ENCODE measurements around the gene CCDC47. TPM values are rescaled to one million over a fixed set of nuclear protein-coding genes. Genes with fewer than 3 reads are reported as not detected.

The CCDC47 gene
- total and polyA plus RNA-seq, 2 donors from 2014 or later, result 50.9 to 83.1 TPM

DNA sequence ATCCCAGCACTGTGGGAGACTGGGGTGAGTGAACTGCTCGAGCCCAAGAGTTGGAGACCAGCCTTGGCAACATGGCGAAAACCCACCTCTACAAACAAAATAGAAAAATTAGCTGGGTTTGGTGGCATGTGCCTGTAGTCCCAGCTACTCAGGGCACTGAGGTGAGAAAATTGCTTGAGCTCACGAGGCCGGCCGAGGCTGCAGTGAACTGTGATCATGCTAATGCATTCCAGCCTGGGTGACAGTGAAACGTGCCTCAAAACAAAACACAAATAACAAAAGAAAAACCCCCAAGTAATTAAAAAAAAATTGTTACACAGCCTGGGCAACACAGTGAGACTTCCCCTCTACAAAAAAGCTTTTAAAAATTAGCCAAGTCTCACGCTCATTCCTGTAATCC, 5.0 kb downstream of the CCDC47 start:
- Histone ChIP-seq H3K27ac (ENCODE audit: low read depth in 2 of 2, low read length in 2 of 2) (no peak overlapping the region), H3K36me3 (ENCODE audit: control insufficient read depth in 2 of 3, insufficient read depth in 3 of 3, low read length in 3 of 3) (peaks cover 0 to 12% (median 5%) of the 10 kb centered on the region in 3 donors), H3K27me3 (ENCODE audit: control insufficient read depth, insufficient read depth, low read length) (no peaks in the 10 kb centered on the region), H3K4me3 (ENCODE audit: low read length in 3 of 3) (no peak overlapping the region), H3K4me1 (ENCODE audit: control insufficient read depth in 2 of 3, insufficient read depth in 2 of 3, low read depth in 1 of 3, low read length in 3 of 3) (peaks cover 0 to 4% (median 3%) of the 10 kb centered on the region in 3 donors), H3K9me3 (ENCODE audit: control insufficient read depth in 2 of 3, insufficient read depth in 1 of 3, low read length in 3 of 3) (no peaks in the 10 kb centered on the region), H3K9ac (ENCODE audit: low read length in 3 of 3) (no peak overlapping the region)
- TF ChIP-seq, protein P1, sequence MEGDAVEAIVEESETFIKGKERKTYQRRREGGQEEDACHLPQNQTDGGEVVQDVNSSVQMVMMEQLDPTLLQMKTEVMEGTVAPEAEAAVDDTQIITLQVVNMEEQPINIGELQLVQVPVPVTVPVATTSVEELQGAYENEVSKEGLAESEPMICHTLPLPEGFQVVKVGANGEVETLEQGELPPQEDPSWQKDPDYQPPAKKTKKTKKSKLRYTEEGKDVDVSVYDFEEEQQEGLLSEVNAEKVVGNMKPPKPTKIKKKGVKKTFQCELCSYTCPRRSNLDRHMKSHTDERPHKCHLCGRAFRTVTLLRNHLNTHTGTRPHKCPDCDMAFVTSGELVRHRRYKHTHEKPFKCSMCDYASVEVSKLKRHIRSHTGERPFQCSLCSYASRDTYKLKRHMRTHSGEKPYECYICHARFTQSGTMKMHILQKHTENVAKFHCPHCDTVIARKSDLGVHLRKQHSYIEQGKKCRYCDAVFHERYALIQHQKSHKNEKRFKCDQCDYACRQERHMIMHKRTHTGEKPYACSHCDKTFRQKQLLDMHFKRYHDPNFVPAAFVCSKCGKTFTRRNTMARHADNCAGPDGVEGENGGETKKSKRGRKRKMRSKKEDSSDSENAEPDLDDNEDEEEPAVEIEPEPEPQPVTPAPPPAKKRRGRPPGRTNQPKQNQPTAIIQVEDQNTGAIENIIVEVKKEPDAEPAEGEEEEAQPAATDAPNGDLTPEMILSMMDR (IDR thresholded peaks at IDR 0.05; ENCODE audit: borderline replicate concordance, extremely low read depth, insufficient read depth), result no peak
- no peak for FAIRE-seq
- DNase-seq, result peak in 3 of 5 donors; percentile 11 to 39 (median 17)
- intact Hi-C loops (cut with DNase I), result no loop called here

DNA sequence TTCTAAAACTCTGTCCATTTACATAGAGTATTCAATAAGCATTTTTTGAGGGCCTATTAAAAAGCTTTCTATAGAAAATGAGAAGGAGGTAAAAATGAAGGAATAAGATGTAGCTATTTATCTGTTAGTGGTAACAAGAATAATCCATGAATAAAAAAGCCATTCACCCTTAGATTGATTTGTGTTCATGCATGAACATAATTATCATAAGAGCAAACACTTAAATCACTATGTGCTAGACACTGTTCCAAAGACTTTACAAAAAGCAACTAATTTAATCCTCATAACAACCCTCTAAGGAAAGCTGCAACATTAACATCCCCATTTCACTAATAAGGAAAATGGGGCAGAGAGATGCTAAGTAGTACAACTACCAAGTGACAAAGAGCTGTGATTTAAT, 6.6 kb downstream of the CCDC47 start:
- DNase-seq (no peak), FAIRE-seq (no peak)
- no peak overlapping the region for H3K27ac ChIP-seq (ENCODE audit: low read depth in 2 of 2, low read length in 2 of 2)
- H3K27me3 ChIP-seq (ENCODE audit: control insufficient read depth, insufficient read depth, low read length), result no peaks in the 10 kb centered on the region
- TF ChIP-seq, protein P1 (IDR thresholded peaks at IDR 0.05; ENCODE audit: borderline replicate concordance, extremely low read depth, insufficient read depth), result no peak
- no peak overlapping the region for H3K4me3 ChIP-seq (ENCODE audit: low read length in 3 of 3)
- H3K36me3 ChIP-seq (ENCODE audit: control insufficient read depth in 2 of 3, insufficient read depth in 3 of 3, low read length in 3 of 3), result peaks cover 3 to 23% (median 6%) of the 10 kb centered on the region in 3 donors
- intact Hi-C loops (cut with DNase I), result no loop called here
- no peaks in the 10 kb centered on the region for H3K9me3 ChIP-seq (ENCODE audit: control insufficient read depth in 2 of 3, insufficient read depth in 1 of 3, low read length in 3 of 3)
- peaks cover 0 to 4% (median 0%) of the 10 kb centered on the region in 3 donors for H3K4me1 ChIP-seq (ENCODE audit: control insufficient read depth in 2 of 3, insufficient read depth in 2 of 3, low read depth in 1 of 3, low read length in 3 of 3)
- no peak overlapping the region for H3K9ac ChIP-seq (ENCODE audit: low read length in 3 of 3)

DNA sequence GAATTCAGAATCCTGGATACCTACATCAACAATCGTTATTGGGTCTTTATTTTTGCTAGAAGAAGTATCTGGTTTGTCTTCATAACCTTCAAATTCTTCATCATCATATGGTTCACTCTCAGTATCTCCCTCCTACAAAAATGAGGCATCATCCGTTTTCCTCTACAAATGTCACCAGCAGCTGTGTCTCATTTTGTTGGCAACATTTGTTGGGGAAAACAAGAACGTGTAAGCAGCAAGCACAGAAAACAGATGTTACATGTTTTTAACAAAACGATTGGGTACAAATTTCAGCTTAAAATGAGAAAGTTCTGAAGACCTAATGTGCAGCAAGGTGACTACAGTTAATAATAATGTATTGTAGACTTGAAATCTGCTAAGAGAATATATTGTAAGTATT, 8.7 kb downstream of the CCDC47 start:
- DNase-seq, result peak in 1 of 5 donors; percentile 37
- Histone ChIP-seq H3K9ac (ENCODE audit: low read length in 3 of 3) (no peak overlapping the region), H3K27me3 (ENCODE audit: control insufficient read depth, insufficient read depth, low read length) (no peaks in the 10 kb centered on the region), H3K9me3 (ENCODE audit: control insufficient read depth in 2 of 3, insufficient read depth in 1 of 3, low read length in 3 of 3) (no peaks in the 10 kb centered on the region), H3K27ac (ENCODE audit: low read depth in 2 of 2, low read length in 2 of 2) (no peak overlapping the region), H3K4me1 (ENCODE audit: control insufficient read depth in 2 of 3, insufficient read depth in 2 of 3, low read depth in 1 of 3, low read length in 3 of 3) (peaks cover 0 to 4% (median 0%) of the 10 kb centered on the region in 3 donors), H3K4me3 (ENCODE audit: low read length in 3 of 3) (no peak overlapping the region), H3K36me3 (ENCODE audit: control insufficient read depth in 2 of 3, insufficient read depth in 3 of 3, low read length in 3 of 3) (peaks cover 9 to 35% (median 10%) of the 10 kb centered on the region in 3 donors)
- intact Hi-C loops (cut with DNase I), result no loop called here
- no peak for FAIRE-seq
- TF ChIP-seq, protein P1 (IDR thresholded peaks at IDR 0.05; ENCODE audit: borderline replicate concordance, extremely low read depth, insufficient read depth), result no peak
